Keratinocyte (primary cell): Measurements from ENCODE around the gene KICS2. TPM values are rescaled to one million over a fixed set of nuclear protein-coding genes. Genes with fewer than 3 reads are reported as not detected.
"Not testable (repeated sequence)": the region's sequence is repeated elsewhere in the genome, so short reads cannot be mapped to it uniquely, and the experiment has no call there.

Experiments
- DNase-seq: peaks from one replicate; pipeline ENCODE4 v3.0.0-alpha.2; 2011; ENCODE audit warnings: low read depth, missing footprints, low spot score
- FAIRE-seq: peaks from 2 replicates; lab custom pipeline; 2011; peaks lifted over from hg19 to GRCh38; lab: Jason Lieb, UNC
- H2AFZ ChIP-seq: 2 replicates; pipeline ENCODE4 v1.6.0; 2012; ENCODE audit warnings: low read length, control low read depth, inconsistent platforms; ENCODE audit not compliant: control insufficient read depth
- H3K27ac ChIP-seq: 2 replicates; pipeline ENCODE4 v1.5.1; 2011; ENCODE audit warnings: low read length; ENCODE audit not compliant: control insufficient read depth, insufficient read depth
- H3K27me3 ChIP-seq: 3 replicates; pipeline ENCODE4 v1.6.0; 2011; ENCODE audit warnings: low read length; ENCODE audit not compliant: control insufficient read depth, insufficient read depth; ENCODE audit errors: extremely low read depth
- H3K36me3 ChIP-seq, 2 experiments: 2 replicates in 1 of 2; 3 replicates in 1 of 2; pipeline ENCODE4 v1.5.1; 2011; ENCODE audit warnings: low read length in 2 of 2, mild to moderate bottlenecking in 1 of 2; ENCODE audit not compliant: control insufficient read depth in 2 of 2, insufficient read depth in 2 of 2; ENCODE audit errors: extremely low read depth in 1 of 2
- H3K4me1 ChIP-seq: 3 replicates; pipeline ENCODE4 v1.5.1; 2011; ENCODE audit warnings: low read length; ENCODE audit not compliant: control insufficient read depth, insufficient read depth; ENCODE audit errors: extremely low read depth
- H3K4me2 ChIP-seq: 3 replicates; pipeline ENCODE4 v1.6.0; 2011; ENCODE audit warnings: low read depth, low read length; ENCODE audit not compliant: control insufficient read depth, insufficient read depth; ENCODE audit errors: extremely low read depth
- H3K4me3 ChIP-seq, 3 experiments: fragments of 200-600 bp in 1 of 3; sonication (generic) in 1 of 3; 2 replicates in 2 of 3; 3 replicates in 1 of 3; pipeline ENCODE4 v1.5.1; 2011 to 2016; ENCODE audit warnings: low read length in 3 of 3, mild to moderate bottlenecking in 3 of 3, control low read depth in 2 of 3, inconsistent platforms in 1 of 3, low read depth in 1 of 3, mixed read lengths in 1 of 3, mixed run types in 1 of 3, moderate library complexity in 1 of 3; ENCODE audit not compliant: control insufficient read depth in 2 of 3, insufficient read depth in 2 of 3; ENCODE audit errors: extremely low read depth in 1 of 3
- H3K79me2 ChIP-seq: 2 replicates; pipeline ENCODE4 v1.6.0; 2012; ENCODE audit warnings: low read length; ENCODE audit not compliant: control insufficient read depth, insufficient read depth
- H3K9ac ChIP-seq: 3 replicates; pipeline ENCODE4 v1.6.0; 2011; ENCODE audit warnings: low read length; ENCODE audit not compliant: control insufficient read depth, insufficient read depth; ENCODE audit errors: extremely low read depth
- H3K9me1 ChIP-seq: 3 replicates; pipeline ENCODE4 v1.6.0; 2011; ENCODE audit warnings: low read length; ENCODE audit not compliant: control insufficient read depth, insufficient read depth; ENCODE audit errors: extremely low read depth
- H3K9me3 ChIP-seq: 2 replicates; pipeline ENCODE4 v1.5.1; 2012; ENCODE audit warnings: low read depth, low read length; ENCODE audit not compliant: control insufficient read depth
- H4K20me1 ChIP-seq: 3 replicates; pipeline ENCODE4 v1.6.0; 2011; ENCODE audit warnings: low read length; ENCODE audit not compliant: control insufficient read depth, insufficient read depth; ENCODE audit errors: extremely low read depth
- EZH2 ChIP-seq: IDR thresholded peaks from one replicate; pipeline ENCODE4 v1.6.1; 2012; ENCODE audit warnings: inconsistent platforms, mild to moderate bottlenecking, low read length, moderate library complexity
- dilution Hi-C: fragments of 300-500 bp; cut with MboI; formaldehyde crosslinking; loops from one replicate; pipeline ENCODE4 v1.7.0; 2020; ENCODE audit warnings: low sequenced_read_pairs; ENCODE audit not compliant: extremely low pct_ligation_motif_present
- polyA plus RNA-seq, 5 experiments: library from polyadenylated mRNA; depleted of rRNA in 3 of 5; stranded (reverse) in 3 of 5; stranded (forward) in 1 of 5; unstranded in 1 of 5; fragments of >200 nt; gene quantifications; 1 replicate in 1 of 5; 2 replicates in 3 of 5; 3 replicates in 1 of 5; pipeline versions ENCODE4 v1.2.1 to v1.2.3, GENCODE V29; 2011 to 2012; ENCODE audit warnings: missing spikeins in 2 of 5, low read depth in 1 of 5, low replicate concordance in 1 of 5
- TF ChIP-seq, protein P1 (sequence below), 3 experiments: IDR thresholded peaks in 1 of 3; conservative IDR thresholded peaks in 1 of 3; optimal IDR thresholded peaks in 1 of 3; 2 replicates in 2 of 3; 3 replicates in 1 of 3; pipeline versions ENCODE3 to v1.5.1; 2011; ENCODE audit warnings: low read length in 3 of 3, mild to moderate bottlenecking in 3 of 3, moderate library complexity in 2 of 3, control low read depth in 1 of 3, inconsistent platforms in 1 of 3; ENCODE audit not compliant: insufficient read depth in 2 of 3; ENCODE audit errors: extremely low read depth in 1 of 3

Gene KICS2
- polyA plus RNA-seq, 1 donor (not counting 4 experiments of a cell fraction or from before 2014, with no cell fraction given) = 6.2 TPM

- FAIRE-seq (no peak), DNase-seq (no peak)
- Histone ChIP-seq H3K36me3 (no peaks in the 10 kb centered on the region), H3K9me1 (no peaks in the 10 kb centered on the region), H3K27ac (no peak overlapping the region), H3K79me2 (no peaks in the 10 kb centered on the region), H3K4me3 (no peak overlapping the region), H4K20me1 (no peaks in the 10 kb centered on the region), H3K4me1 (no peaks in the 10 kb centered on the region), H3K9me3 (no peaks in the 10 kb centered on the region), H3K27me3 (no peaks in the 10 kb centered on the region), H3K9ac (no peak overlapping the region), H2AFZ (no peak overlapping the region), H3K4me2 (no peak overlapping the region)
- dilution Hi-C loops = no loop called here
- no peak for TF ChIP-seq EZH2
These were observed 19.1 kb downstream of the KICS2 start for GRCh38 chr12:64203036-64203435.

- H3K79me2 ChIP-seq, H3K4me1 ChIP-seq, H3K4me3 ChIP-seq, H3K9me3 ChIP-seq, FAIRE-seq, H2AFZ ChIP-seq, dilution Hi-C loops, H3K27me3 ChIP-seq, H3K4me2 ChIP-seq, DNase-seq, H3K36me3 ChIP-seq, H3K27ac ChIP-seq, H4K20me1 ChIP-seq, H3K9ac ChIP-seq, H3K9me1 ChIP-seq: not testable (repeated sequence)
These were observed 26.3 kb downstream of the KICS2 start for GRCh38 chr12:64195841-64196240.

GRCh38 chr12:64194333-64195149 lies 27.6 kb downstream of the KICS2 start:
- DNase-seq = no peak
- Histone ChIP-seq H3K36me3 (peaks cover 2 to 9% of the 10 kb centered on the region in 2 experiments), H4K20me1 (no peaks in the 10 kb centered on the region), H3K4me1 (no peaks in the 10 kb centered on the region), H3K27me3 (no peaks in the 10 kb centered on the region), H3K79me2 (no peaks in the 10 kb centered on the region), H3K9me1 (no peaks in the 10 kb centered on the region), H3K9me3 (no peaks in the 10 kb centered on the region), H3K27ac (no peak overlapping the region), H3K4me2 (no peak overlapping the region), H2AFZ (no peak overlapping the region), H3K9ac (no peak overlapping the region), H3K4me3 (no peak overlapping the region)
- no peak for FAIRE-seq
- dilution Hi-C loops = no loop called here
- TF ChIP-seq EZH2 = no peak
- TF ChIP-seq, protein P1, sequence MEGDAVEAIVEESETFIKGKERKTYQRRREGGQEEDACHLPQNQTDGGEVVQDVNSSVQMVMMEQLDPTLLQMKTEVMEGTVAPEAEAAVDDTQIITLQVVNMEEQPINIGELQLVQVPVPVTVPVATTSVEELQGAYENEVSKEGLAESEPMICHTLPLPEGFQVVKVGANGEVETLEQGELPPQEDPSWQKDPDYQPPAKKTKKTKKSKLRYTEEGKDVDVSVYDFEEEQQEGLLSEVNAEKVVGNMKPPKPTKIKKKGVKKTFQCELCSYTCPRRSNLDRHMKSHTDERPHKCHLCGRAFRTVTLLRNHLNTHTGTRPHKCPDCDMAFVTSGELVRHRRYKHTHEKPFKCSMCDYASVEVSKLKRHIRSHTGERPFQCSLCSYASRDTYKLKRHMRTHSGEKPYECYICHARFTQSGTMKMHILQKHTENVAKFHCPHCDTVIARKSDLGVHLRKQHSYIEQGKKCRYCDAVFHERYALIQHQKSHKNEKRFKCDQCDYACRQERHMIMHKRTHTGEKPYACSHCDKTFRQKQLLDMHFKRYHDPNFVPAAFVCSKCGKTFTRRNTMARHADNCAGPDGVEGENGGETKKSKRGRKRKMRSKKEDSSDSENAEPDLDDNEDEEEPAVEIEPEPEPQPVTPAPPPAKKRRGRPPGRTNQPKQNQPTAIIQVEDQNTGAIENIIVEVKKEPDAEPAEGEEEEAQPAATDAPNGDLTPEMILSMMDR (optimal IDR thresholded peaks at IDR 0.05 in 1 of 3, IDR thresholded peaks at IDR 0.05 in 1 of 3, conservative IDR thresholded peaks at IDR 0.05 in 1 of 3; ENCODE audit: extremely low read depth in 1 of 3, insufficient read depth in 2 of 3, low read length in 3 of 3) = no peak
